Measurements from ENCODE around the gene POGZ. TPM values are rescaled to one million over a fixed set of nuclear protein-coding genes. Genes with fewer than 3 reads are reported as not detected.
A peak's percentile ranks its signal among the peaks of the same experiment; 100 is the strongest.

POGZ gene
- total RNA-seq, 1 donor from 2014 or later, result 105 TPM

DNA sequence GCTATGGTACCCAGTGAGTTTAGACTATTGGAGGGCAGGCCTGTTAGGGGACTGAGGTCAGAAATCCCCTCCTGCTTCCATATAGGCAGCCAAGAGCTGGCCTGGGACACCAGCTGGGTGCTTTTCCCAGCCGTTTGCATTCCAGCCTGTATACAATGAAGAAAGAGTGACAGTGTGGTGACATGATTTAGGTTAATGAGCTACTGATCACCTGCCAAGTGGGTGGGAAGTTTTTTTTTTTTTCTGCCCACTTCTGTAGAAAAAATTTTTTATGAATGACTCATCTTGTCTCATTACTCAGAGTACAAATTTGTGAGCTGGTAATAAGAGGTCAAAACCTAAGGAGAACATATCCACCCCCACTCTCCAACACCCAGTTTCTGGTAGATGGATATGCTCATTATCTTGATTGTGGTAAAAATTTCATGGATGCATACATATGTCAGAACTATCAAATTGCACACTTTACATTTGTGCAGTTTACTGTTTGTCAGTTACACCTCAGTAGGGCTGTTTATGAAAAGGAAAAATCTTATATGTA, 35.5 kb upstream of the POGZ start:
- TF ChIP-seq, protein P1, sequence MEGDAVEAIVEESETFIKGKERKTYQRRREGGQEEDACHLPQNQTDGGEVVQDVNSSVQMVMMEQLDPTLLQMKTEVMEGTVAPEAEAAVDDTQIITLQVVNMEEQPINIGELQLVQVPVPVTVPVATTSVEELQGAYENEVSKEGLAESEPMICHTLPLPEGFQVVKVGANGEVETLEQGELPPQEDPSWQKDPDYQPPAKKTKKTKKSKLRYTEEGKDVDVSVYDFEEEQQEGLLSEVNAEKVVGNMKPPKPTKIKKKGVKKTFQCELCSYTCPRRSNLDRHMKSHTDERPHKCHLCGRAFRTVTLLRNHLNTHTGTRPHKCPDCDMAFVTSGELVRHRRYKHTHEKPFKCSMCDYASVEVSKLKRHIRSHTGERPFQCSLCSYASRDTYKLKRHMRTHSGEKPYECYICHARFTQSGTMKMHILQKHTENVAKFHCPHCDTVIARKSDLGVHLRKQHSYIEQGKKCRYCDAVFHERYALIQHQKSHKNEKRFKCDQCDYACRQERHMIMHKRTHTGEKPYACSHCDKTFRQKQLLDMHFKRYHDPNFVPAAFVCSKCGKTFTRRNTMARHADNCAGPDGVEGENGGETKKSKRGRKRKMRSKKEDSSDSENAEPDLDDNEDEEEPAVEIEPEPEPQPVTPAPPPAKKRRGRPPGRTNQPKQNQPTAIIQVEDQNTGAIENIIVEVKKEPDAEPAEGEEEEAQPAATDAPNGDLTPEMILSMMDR (IDR thresholded peaks at IDR 0.05), result no peak
- Mint-ChIP-seq H3K27ac (ENCODE audit: unreplicated experiment) (peak overlapping the region; percentile 69), H3K4me3 (ENCODE audit: unreplicated experiment) (no peak overlapping the region), H3K27me3 (ENCODE audit: unreplicated experiment) (peaks cover 8% of the 10 kb centered on the region), H3K36me3 (ENCODE audit: unreplicated experiment) (no peaks in the 10 kb centered on the region), H3K4me1 (ENCODE audit: unreplicated experiment) (peaks cover 15% of the 10 kb centered on the region), H3K9me3 (ENCODE audit: unreplicated experiment) (no peaks in the 10 kb centered on the region)
- no peak for DNase-seq (ENCODE audit: extremely low spot score, unreplicated experiment)

DNA sequence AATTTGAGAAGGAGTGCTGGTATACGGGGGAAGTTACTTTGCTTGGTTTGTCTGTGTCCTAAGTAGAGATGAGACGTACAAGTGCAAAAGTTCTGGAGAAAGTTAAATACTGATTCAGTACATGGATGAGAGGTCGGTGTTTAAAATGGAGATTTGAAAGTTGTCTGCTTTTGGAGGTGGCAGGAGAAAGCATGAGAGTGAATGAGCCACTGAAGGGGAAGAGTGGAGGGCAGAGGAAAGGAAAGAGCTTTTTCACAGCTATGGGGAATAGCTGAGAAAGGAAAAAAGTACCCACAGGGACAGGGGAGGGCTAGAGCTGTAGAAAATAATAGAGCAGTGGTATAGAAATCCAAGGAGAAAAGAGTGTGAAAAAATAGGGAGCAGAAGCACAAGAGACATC, 33.7 kb upstream of the POGZ start:
- no peak overlapping the region for H3K27ac Mint-ChIP-seq (ENCODE audit: unreplicated experiment)
- no peak for DNase-seq (ENCODE audit: extremely low spot score, unreplicated experiment)
- peaks cover 15% of the 10 kb centered on the region for H3K4me1 Mint-ChIP-seq (ENCODE audit: unreplicated experiment)
- H3K4me3 Mint-ChIP-seq (ENCODE audit: unreplicated experiment), result no peak overlapping the region
- H3K36me3 Mint-ChIP-seq (ENCODE audit: unreplicated experiment), result no peaks in the 10 kb centered on the region
- H3K27me3 Mint-ChIP-seq (ENCODE audit: unreplicated experiment), result no peaks in the 10 kb centered on the region
- H3K9me3 Mint-ChIP-seq (ENCODE audit: unreplicated experiment), result no peaks in the 10 kb centered on the region
- TF ChIP-seq, protein P1 (IDR thresholded peaks at IDR 0.05), result no peak

DNA sequence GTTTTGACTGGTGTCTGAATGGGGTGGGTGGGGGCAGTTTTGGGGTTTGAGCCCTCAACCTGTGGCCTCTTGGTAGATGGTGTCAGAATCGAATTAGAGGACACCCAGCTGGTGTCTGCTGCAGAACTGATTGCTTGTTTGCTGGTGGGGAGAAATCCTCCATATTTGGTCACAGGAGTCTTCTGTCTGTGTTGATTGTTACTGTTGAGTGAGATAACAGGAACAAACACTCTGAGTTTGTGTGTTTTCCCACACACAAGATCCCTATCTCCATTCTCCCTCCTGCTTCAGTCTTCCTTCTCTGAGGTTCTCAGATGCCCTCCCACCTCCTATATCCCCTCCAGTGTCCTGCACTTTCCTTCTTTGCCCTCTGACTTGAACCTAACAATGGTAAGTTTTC, 32.8 kb upstream of the POGZ start:
- TF ChIP-seq, protein P1 (IDR thresholded peaks at IDR 0.05), result no peak
- Mint-ChIP-seq H3K27ac (ENCODE audit: unreplicated experiment) (no peak overlapping the region), H3K27me3 (ENCODE audit: unreplicated experiment) (peaks cover 3% of the 10 kb centered on the region), H3K4me1 (ENCODE audit: unreplicated experiment) (peaks cover 15% of the 10 kb centered on the region), H3K36me3 (ENCODE audit: unreplicated experiment) (no peaks in the 10 kb centered on the region), H3K9me3 (ENCODE audit: unreplicated experiment) (no peaks in the 10 kb centered on the region), H3K4me3 (ENCODE audit: unreplicated experiment) (no peak overlapping the region)
- no peak for DNase-seq (ENCODE audit: extremely low spot score, unreplicated experiment)

DNA sequence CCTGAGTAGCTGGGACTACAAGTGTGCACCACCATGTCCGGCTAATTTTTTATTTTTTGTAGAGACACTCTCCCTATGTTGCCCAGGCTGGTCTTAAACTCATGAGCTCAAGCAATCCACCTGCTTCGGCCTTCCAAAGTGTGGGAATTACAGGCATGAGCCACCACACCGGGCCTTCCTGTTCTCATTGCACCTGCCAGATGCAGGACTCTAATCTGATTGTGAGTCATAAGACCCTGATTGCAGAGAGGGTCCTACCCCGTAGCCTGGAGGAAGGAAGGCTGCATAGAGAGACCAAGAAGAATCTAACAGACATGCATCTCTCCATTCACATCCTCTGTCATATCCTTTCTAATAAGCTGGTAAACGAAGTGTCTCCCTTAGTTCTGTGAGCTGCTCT, 32.3 kb upstream of the POGZ start:
- Mint-ChIP-seq H3K27me3 (ENCODE audit: unreplicated experiment) (peaks cover 3% of the 10 kb centered on the region), H3K4me1 (ENCODE audit: unreplicated experiment) (peaks cover 15% of the 10 kb centered on the region), H3K36me3 (ENCODE audit: unreplicated experiment) (no peaks in the 10 kb centered on the region), H3K4me3 (ENCODE audit: unreplicated experiment) (no peak overlapping the region), H3K9me3 (ENCODE audit: unreplicated experiment) (no peaks in the 10 kb centered on the region), H3K27ac (ENCODE audit: unreplicated experiment) (no peak overlapping the region)
- no peak for DNase-seq (ENCODE audit: extremely low spot score, unreplicated experiment)
- TF ChIP-seq, protein P1 (IDR thresholded peaks at IDR 0.05), result no peak

DNA sequence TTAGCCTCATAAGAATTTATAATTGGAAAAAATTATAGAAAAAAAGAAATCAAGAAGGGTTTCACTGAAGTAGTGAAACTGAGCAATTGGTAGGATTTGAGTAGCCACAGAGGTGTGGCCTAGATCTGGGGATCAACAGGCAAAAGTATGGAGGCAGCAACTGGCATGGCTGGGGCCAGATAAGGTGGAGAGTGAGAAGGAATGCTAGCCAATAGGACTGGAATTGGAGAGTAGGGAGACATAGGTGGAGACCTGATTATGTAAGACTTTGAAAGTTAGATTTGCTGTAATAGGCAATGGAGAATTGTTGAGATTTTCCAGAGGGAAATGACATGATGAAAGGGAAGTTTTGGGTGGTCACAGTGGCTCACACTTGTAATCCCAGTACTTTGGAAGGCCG, 27.3 kb upstream of the POGZ start:
- H3K9me3 Mint-ChIP-seq (ENCODE audit: unreplicated experiment), result no peaks in the 10 kb centered on the region
- TF ChIP-seq, protein P1 (IDR thresholded peaks at IDR 0.05), result no peak
- no peaks in the 10 kb centered on the region for H3K36me3 Mint-ChIP-seq (ENCODE audit: unreplicated experiment)
- H3K4me1 Mint-ChIP-seq (ENCODE audit: unreplicated experiment), result no peaks in the 10 kb centered on the region
- DNase-seq (ENCODE audit: extremely low spot score, unreplicated experiment), result no peak
- no peak overlapping the region for H3K4me3 Mint-ChIP-seq (ENCODE audit: unreplicated experiment)
- no peak overlapping the region for H3K27ac Mint-ChIP-seq (ENCODE audit: unreplicated experiment)
- peaks cover 3% of the 10 kb centered on the region for H3K27me3 Mint-ChIP-seq (ENCODE audit: unreplicated experiment)

Measured in osteocyte (in vitro differentiated cells).